Thyroid gland (tissue), 4 donors: ENCODE measurements around the gene UBE3A.

Experiments used
- CTCF ChIP-seq, 6 experiments: fragments of 200-600 bp in 3 of 6; fragments of 450-650 bp in 3 of 6; sonication (generic) in 3 of 6; IDR thresholded peaks; one replicate each; pipeline ENCODE4 v1.5.1; 2016 to 2019; ENCODE audit warnings: antibody characterized with exemption in 6 of 6, mild to moderate bottlenecking in 2 of 6, inconsistent platforms in 1 of 6, moderate library complexity in 1 of 6
- POLR2A ChIP-seq, 2 donors: fragments of 450-650 bp; IDR thresholded peaks; one replicate each; pipeline ENCODE4 v1.6.1; 2017; ENCODE audit warnings: antibody characterized with exemption in 2 of 2, mild to moderate bottlenecking in 2 of 2, moderate library complexity in 1 of 2

- no peak for TF ChIP-seq CTCF (IDR thresholded peaks at IDR 0.05)
- TF ChIP-seq POLR2A (IDR thresholded peaks at IDR 0.05), result no peak
Observed at GRCh38 chr15:25441111-25441510, 2.3 kb upstream of the UBE3A start.
